Spinal cord (tissue), 10 donors: ENCODE measurements around the gene SLC25A13. TPM values are rescaled to one million over a fixed set of nuclear protein-coding genes. Genes with fewer than 3 reads are reported as not detected.

Experiments
- DNase-seq, 6 donors: peaks; one replicate each; pipeline versions ENCODE4 v3.0.0 to v3.0.0-alpha.2; 2013 to 2015; ENCODE audit warnings: low spot score in 6 of 6, low read depth in 4 of 6
- H3K27ac ChIP-seq: one replicate; pipeline ENCODE4 v1.5.1; 2013; ENCODE audit warnings: low read depth, low read length, control low read depth
- H3K27me3 ChIP-seq: one replicate; pipeline ENCODE4 v1.6.1; 2013; ENCODE audit warnings: low read length; ENCODE audit not compliant: control insufficient read depth, insufficient read depth
- H3K36me3 ChIP-seq: one replicate; pipeline ENCODE4 v1.6.1; 2013; ENCODE audit warnings: low read length; ENCODE audit not compliant: control insufficient read depth, insufficient read depth
- H3K4me1 ChIP-seq: one replicate; pipeline ENCODE4 v1.6.1; 2013; ENCODE audit warnings: low read length; ENCODE audit not compliant: control insufficient read depth, insufficient read depth
- H3K4me3 ChIP-seq: one replicate; pipeline ENCODE4 v1.5.1; 2013; ENCODE audit warnings: low read depth, low read length, control low read depth
- H3K9me3 ChIP-seq: one replicate; pipeline ENCODE4 v1.6.1; 2013; ENCODE audit warnings: low read length; ENCODE audit not compliant: control insufficient read depth, insufficient read depth
- WGBS: methylation state at CpG from one replicate; pipeline ENCODE4 v1.1.5; 2013; ENCODE audit warnings: missing lambda C conversion rate; ENCODE audit not compliant: insufficient coverage; 5-methylcytosine and 5-hydroxymethylcytosine counted together
- polyA plus RNA-seq, 2 donors: library from polyadenylated mRNA; unstranded; fragments of 120-200 nt; gene quantifications; one replicate each; pipeline ENCODE4 v1.2.1, GENCODE V29; 2013; ENCODE audit not compliant: insufficient read length in 2 of 2
- total RNA-seq, 2 donors: library from RNA; depleted of rRNA in 1 of 2; stranded (reverse); fragments of 120-200 nt in 1 of 2; fragments of >200 nt in 1 of 2; gene quantifications; one replicate each; pipeline versions ENCODE4 v1.2.3 to v1.2.4, GENCODE V29; 2013 to 2014
- donor health status: healthy.

SLC25A13 gene
- total and polyA plus RNA-seq, 4 donors = 24.9 to 34.7 (median 31.4) TPM

GRCh38 chr7:96224685-96225084 is 97.2 kb downstream of the SLC25A13 start:
- Histone ChIP-seq H3K36me3 (peaks cover 8% of the 10 kb centered on the region), H3K27ac (no peak overlapping the region), H3K4me3 (no peak overlapping the region), H3K27me3 (no peaks in the 10 kb centered on the region), H3K9me3 (no peaks in the 10 kb centered on the region), H3K4me1 (no peaks in the 10 kb centered on the region)
- DNase-seq = no peak
- no CpG with 5 or more reads among the region's 1 CpG for WGBS

GRCh38 chr7:96224073-96224472 is 97.8 kb downstream of the SLC25A13 start:
- H3K4me1 ChIP-seq = no peaks in the 10 kb centered on the region
- DNase-seq = no peak
- H3K36me3 ChIP-seq = peaks cover 8% of the 10 kb centered on the region
- no peaks in the 10 kb centered on the region for H3K9me3 ChIP-seq
- H3K27me3 ChIP-seq = no peaks in the 10 kb centered on the region
- no peak overlapping the region for H3K27ac ChIP-seq
- 94% methylated on average over 3 of the region's 3 CpGs for WGBS
- H3K4me3 ChIP-seq = no peak overlapping the region

GRCh38 chr7:96221888-96222287 is 100.0 kb downstream of the SLC25A13 start:
- Histone ChIP-seq H3K27me3 (no peaks in the 10 kb centered on the region), H3K9me3 (no peaks in the 10 kb centered on the region), H3K36me3 (no peaks in the 10 kb centered on the region), H3K4me1 (no peaks in the 10 kb centered on the region), H3K27ac (no peak overlapping the region), H3K4me3 (no peak overlapping the region)
- WGBS = no CpG with 5 or more reads among the region's 5 CpGs
- DNase-seq = no peak

- DNase-seq = peak in 2 of 6 donors; percentile 12 to 47
- Histone ChIP-seq H3K9me3 (peaks cover 1% of the 10 kb centered on the region), H3K4me1 (no peaks in the 10 kb centered on the region), H3K27ac (no peak overlapping the region), H3K4me3 (no peak overlapping the region), H3K27me3 (no peaks in the 10 kb centered on the region), H3K36me3 (no peaks in the 10 kb centered on the region)
- no CpG with 5 or more reads among the region's 1 CpG for WGBS
These were observed 102.3 kb downstream of the SLC25A13 start for GRCh38 chr7:96219378-96220130.

- peaks cover 1% of the 10 kb centered on the region for H3K9me3 ChIP-seq
- H3K36me3 ChIP-seq = no peaks in the 10 kb centered on the region
- no peak overlapping the region for H3K27ac ChIP-seq
- no CpG with 5 or more reads among the region's 4 CpGs for WGBS
- no peak overlapping the region for H3K4me3 ChIP-seq
- H3K4me1 ChIP-seq = no peaks in the 10 kb centered on the region
- H3K27me3 ChIP-seq = no peaks in the 10 kb centered on the region
- DNase-seq = no peak
These were observed 103.1 kb downstream of the SLC25A13 start for GRCh38 chr7:96218664-96219243.

DNA sequence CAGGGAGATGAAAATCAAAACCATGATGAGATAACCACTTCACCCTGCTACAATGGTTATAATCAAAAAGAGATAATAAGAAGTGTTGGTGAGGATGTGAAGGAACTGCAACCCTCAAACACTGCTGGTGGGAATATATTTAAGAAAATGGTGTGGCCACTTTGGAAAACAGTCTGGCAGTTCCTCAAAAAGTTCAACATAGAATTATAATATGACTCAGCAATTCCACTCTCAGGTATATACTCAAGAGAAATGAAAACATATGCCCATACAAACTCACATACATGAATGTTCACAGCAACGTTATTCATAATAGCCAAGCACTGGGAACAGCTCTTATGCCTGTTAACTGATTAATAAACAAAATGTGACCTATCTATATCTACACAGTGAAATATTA is 104.8 kb downstream of the SLC25A13 start:
- H3K4me3 ChIP-seq = no peak overlapping the region
- H3K36me3 ChIP-seq = no peaks in the 10 kb centered on the region
- no peaks in the 10 kb centered on the region for H3K27me3 ChIP-seq
- no CpG with 5 or more reads among the region's 1 CpG for WGBS
- H3K4me1 ChIP-seq = no peaks in the 10 kb centered on the region
- no peak overlapping the region for H3K27ac ChIP-seq
- no peak for DNase-seq
- peaks cover 1% of the 10 kb centered on the region for H3K9me3 ChIP-seq

DNA sequence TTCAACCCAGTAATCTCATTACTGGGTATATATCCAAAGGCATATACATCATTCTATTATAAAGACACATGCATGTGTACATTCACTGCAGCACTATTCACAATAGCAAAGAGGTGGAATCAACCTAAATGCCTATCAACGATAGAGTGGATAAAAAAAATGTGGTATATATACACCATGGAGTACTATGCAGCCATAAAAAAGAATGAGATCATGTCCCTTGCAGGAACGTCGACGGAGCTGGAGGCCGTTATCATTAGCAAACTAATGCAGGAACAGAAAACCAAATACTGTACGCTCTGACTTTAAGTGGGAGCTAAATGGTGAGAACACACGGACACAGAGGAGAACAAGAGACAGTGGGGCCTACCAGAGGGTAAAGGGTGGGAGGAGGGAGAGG is 105.5 kb downstream of the SLC25A13 start:
- no peak overlapping the region for H3K4me3 ChIP-seq
- no peaks in the 10 kb centered on the region for H3K36me3 ChIP-seq
- H3K4me1 ChIP-seq = no peaks in the 10 kb centered on the region
- H3K27me3 ChIP-seq = no peaks in the 10 kb centered on the region
- H3K9me3 ChIP-seq = peaks cover 1% of the 10 kb centered on the region
- WGBS = 98% methylated on average over 5 of the region's 7 CpGs
- H3K27ac ChIP-seq = no peak overlapping the region
- DNase-seq = no peak

DNA sequence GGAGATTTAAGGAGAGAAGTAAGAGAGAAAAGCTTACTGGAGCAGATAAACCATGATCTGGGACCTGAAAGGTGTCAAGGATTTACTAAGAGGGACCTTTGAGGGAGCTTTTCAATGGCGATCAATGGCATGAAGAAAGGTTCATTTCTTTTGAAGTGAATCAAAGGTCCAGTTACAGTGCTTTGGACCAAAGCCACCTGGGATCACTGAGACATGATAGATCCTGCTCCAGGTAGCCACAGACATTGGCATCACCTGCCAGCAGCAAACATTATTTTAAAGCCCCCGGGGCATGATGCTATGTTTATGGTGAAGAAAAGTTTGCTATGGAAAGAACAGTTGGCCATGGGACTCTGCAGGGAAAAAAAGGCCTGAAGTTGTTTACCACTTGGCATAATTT is 109.4 kb downstream of the SLC25A13 start:
- WGBS = 100% methylated on average over 1 of the region's 2 CpGs
- no peak for DNase-seq
- no peak overlapping the region for H3K27ac ChIP-seq
- H3K36me3 ChIP-seq = no peaks in the 10 kb centered on the region
- H3K9me3 ChIP-seq = peaks cover 1% of the 10 kb centered on the region
- no peaks in the 10 kb centered on the region for H3K4me1 ChIP-seq
- no peaks in the 10 kb centered on the region for H3K27me3 ChIP-seq
- H3K4me3 ChIP-seq = no peak overlapping the region

DNA sequence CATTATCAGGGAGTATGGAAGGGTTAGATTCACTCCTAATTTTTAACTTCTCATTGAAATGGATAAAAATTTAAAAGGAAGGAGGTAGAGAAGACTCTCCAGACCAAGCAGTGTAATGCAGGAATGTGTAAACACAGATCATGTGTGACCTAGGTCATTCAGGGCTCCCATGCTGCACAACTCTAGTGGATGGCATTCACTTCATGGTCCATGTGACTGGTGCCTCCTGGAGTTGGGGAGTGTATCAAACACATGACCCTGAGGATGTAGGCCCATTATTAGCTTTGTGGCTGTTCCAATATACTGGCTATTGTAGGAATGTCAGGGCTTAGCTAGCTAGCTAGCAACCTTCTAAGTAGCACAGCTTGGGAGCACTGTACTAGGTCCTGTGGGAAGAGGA is 109.9 kb downstream of the SLC25A13 start:
- no peak overlapping the region for H3K4me3 ChIP-seq
- no peak for DNase-seq
- no peak overlapping the region for H3K27ac ChIP-seq

GRCh38 chr7:96205665-96206064 is 116.2 kb downstream of the SLC25A13 start:
- H3K27me3 ChIP-seq = no peaks in the 10 kb centered on the region
- H3K36me3 ChIP-seq = no peaks in the 10 kb centered on the region
- WGBS = 100% methylated on average over 2 of the region's 2 CpGs
- no peaks in the 10 kb centered on the region for H3K9me3 ChIP-seq
- no peak for DNase-seq
- H3K4me3 ChIP-seq = no peak overlapping the region
- no peak overlapping the region for H3K27ac ChIP-seq
- H3K4me1 ChIP-seq = no peaks in the 10 kb centered on the region

More for the DNA sequence above, 109.9 kb downstream of the SLC25A13 start:
- Histone ChIP-seq H3K9me3 (peaks cover 1% of the 10 kb centered on the region), H3K36me3 (no peaks in the 10 kb centered on the region), H3K27me3 (no peaks in the 10 kb centered on the region), H3K4me1 (no peaks in the 10 kb centered on the region)
